C4-2B (cell line): ENCODE results near the gene PMCH.
"Not testable (repeated sequence)": the region's sequence is repeated elsewhere in the genome, so short reads cannot be mapped to it uniquely, and the experiment has no call there.

Experiments used
- H3K27ac ChIP-seq: fragments of 450-650 bp; 2 replicates; pipeline ENCODE4 v1.5.1; 2017
- CTCF ChIP-seq: fragments of 450-650 bp; conservative IDR thresholded peaks from 2 replicates; pipeline ENCODE4 v1.5.1; 2017; ENCODE audit warnings: mild to moderate bottlenecking
- ZFX ChIP-seq: fragments of 450-650 bp; IDR thresholded peaks from 2 replicates; pipeline ENCODE4 v1.6.1; 2017

The PMCH gene

GRCh38 chr12:102197789-102198188 lies at the start of gene PMCH:
Gene PMCH, minus strand, starts transcription at chr12:102197833. Its CDS starts 63 bp downstream, at chr12:102197770.
- H3K27ac ChIP-seq: no peak within 1 kb of the TSS
- no peak for TF ChIP-seq CTCF
- TF ChIP-seq ZFX: no peak

- not testable (repeated sequence) for H3K27ac ChIP-seq
Observed at GRCh38 chr12:102240859-102241258, 43.2 kb upstream of the PMCH start.

- no peak overlapping the region for H3K27ac ChIP-seq
- TF ChIP-seq ZFX: no peak
- no peak; the same call in 1 of the 2 replicates for TF ChIP-seq CTCF
Observed at GRCh38 chr12:102234599-102234998, 37.0 kb upstream of the PMCH start.

- TF ChIP-seq CTCF (no peak), ZFX (no peak)
- no peak overlapping the region for H3K27ac ChIP-seq
Observed at GRCh38 chr12:102232446-102232845, 34.8 kb upstream of the PMCH start.

- H3K27ac ChIP-seq: no peak overlapping the region
- TF ChIP-seq CTCF (no peak), ZFX (no peak)
Observed at GRCh38 chr12:102232036-102232435, 34.4 kb upstream of the PMCH start.

GRCh38 chr12:102227954-102228353 lies 30.3 kb upstream of the PMCH start:
- TF ChIP-seq ZFX (no peak), CTCF (no peak)
- no peak overlapping the region for H3K27ac ChIP-seq

- TF ChIP-seq CTCF: no peak
- TF ChIP-seq ZFX: no peak
- H3K27ac ChIP-seq: no peak overlapping the region
Observed at GRCh38 chr12:102220736-102221135, 23.1 kb upstream of the PMCH start.

GRCh38 chr12:102215992-102216691 lies 18.5 kb upstream of the PMCH start:
- TF ChIP-seq ZFX: no peak
- no peak for TF ChIP-seq CTCF
- H3K27ac ChIP-seq: no peak overlapping the region
